Peyer's patch (tissue), 4 donors: Measurements from ENCODE around the gene LSP1.

Experiments used
- POLR2A ChIP-seq, 2 donors: fragments of 450-650 bp; IDR thresholded peaks; one replicate each; pipeline ENCODE4 v1.5.1; 2017; ENCODE audit warnings: antibody characterized with exemption in 2 of 2, mild to moderate bottlenecking in 2 of 2, moderate library complexity in 2 of 2
- TF ChIP-seq, protein P1 (sequence below), 6 experiments: fragments of 450-650 bp in 4 of 6; fragments of 200-600 bp in 2 of 6; sonication (generic) in 1 of 6; IDR thresholded peaks; one replicate each; pipeline ENCODE4 v1.5.1; 2017 to 2019; ENCODE audit warnings: antibody characterized with exemption in 6 of 6, mild to moderate bottlenecking in 3 of 6, moderate library complexity in 1 of 6

DNA sequence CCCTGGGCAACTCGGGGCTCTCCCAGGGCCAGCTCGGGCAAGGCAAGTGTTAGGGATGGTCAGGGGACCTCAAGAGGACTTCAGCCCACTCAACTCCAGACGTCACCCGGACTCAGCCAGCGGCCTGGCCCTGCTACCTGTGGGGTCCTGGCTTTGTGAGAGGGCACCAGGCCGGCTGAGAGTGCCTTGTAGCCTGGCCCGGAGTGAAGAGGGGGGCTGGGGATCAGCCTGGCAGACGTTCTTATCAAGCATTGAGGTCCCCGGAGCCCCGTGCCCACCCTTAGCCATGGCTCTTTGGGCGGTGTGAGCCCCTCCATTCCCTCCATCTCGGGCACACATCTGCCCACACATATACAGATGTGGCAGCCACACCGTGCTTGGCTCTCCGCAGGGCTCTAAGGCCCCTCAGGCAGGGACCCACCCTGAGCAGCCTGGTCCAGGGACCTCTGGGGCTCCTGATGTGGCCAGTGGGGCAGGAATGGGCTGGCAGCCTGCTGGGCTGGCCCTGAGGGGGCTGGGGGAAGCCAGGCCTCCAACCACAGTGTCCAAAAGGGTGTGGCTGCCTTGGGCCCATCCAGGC lies 15.3 kb downstream of the LSP1 start:
- TF ChIP-seq, protein P1, sequence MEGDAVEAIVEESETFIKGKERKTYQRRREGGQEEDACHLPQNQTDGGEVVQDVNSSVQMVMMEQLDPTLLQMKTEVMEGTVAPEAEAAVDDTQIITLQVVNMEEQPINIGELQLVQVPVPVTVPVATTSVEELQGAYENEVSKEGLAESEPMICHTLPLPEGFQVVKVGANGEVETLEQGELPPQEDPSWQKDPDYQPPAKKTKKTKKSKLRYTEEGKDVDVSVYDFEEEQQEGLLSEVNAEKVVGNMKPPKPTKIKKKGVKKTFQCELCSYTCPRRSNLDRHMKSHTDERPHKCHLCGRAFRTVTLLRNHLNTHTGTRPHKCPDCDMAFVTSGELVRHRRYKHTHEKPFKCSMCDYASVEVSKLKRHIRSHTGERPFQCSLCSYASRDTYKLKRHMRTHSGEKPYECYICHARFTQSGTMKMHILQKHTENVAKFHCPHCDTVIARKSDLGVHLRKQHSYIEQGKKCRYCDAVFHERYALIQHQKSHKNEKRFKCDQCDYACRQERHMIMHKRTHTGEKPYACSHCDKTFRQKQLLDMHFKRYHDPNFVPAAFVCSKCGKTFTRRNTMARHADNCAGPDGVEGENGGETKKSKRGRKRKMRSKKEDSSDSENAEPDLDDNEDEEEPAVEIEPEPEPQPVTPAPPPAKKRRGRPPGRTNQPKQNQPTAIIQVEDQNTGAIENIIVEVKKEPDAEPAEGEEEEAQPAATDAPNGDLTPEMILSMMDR (IDR thresholded peaks at IDR 0.05): no peak
- no peak for TF ChIP-seq POLR2A (IDR thresholded peaks at IDR 0.05)
